ENCODE data around the gene SINHCAF. TPM values are rescaled to one million over a fixed set of nuclear protein-coding genes. Genes with fewer than 3 reads are reported as not detected.

Gene SINHCAF
- total RNA-seq, 4 donors from 2014 or later = 1.5 to 8.6 (median 2.8) TPM

- no peak for ATAC-seq
- H3K27me3 ChIP-seq = no peaks in the 10 kb centered on the region
- no peaks in the 10 kb centered on the region for H3K9me3 ChIP-seq
- intact Hi-C loops (cut with DNase I; ENCODE audit: low total_unique reads) (no loop called here), in situ Hi-C loops (cut with MboI; ENCODE audit: low sequenced_read_pairs in 4 of 4) (no loop called here)
- H3K27ac ChIP-seq = no peak overlapping the region
- no peak for TF ChIP-seq POLR2A (IDR thresholded peaks at IDR 0.05)
- TF ChIP-seq CTCF (IDR thresholded peaks at IDR 0.05 in 4 of 5, conservative IDR thresholded peaks at IDR 0.05 in 1 of 5) = no peak
- H3K36me3 ChIP-seq = no peaks in the 10 kb centered on the region
- DNase-seq = no peak
- no peak overlapping the region for H3K4me3 ChIP-seq
- H3K4me1 ChIP-seq = no peaks in the 10 kb centered on the region
Observed at GRCh38 chr12:31355747-31356107, 29.8 kb upstream of the SINHCAF start.

GRCh38 chr12:31353750-31354708 lies 28.1 kb upstream of the SINHCAF start:
- DNase-seq (no peak), ATAC-seq (peak in 1 of 2 donors; percentile 21)
- intact Hi-C loops (cut with DNase I; ENCODE audit: low total_unique reads) (no loop called here), in situ Hi-C loops (cut with MboI; ENCODE audit: low sequenced_read_pairs in 4 of 4) (no loop called here)
- Histone ChIP-seq H3K36me3 (no peaks in the 10 kb centered on the region), H3K4me3 (no peak overlapping the region), H3K4me1 (no peaks in the 10 kb centered on the region), H3K27ac (no peak overlapping the region), H3K27me3 (no peaks in the 10 kb centered on the region), H3K9me3 (no peaks in the 10 kb centered on the region)
- TF ChIP-seq CTCF (IDR thresholded peaks at IDR 0.05 in 4 of 5, conservative IDR thresholded peaks at IDR 0.05 in 1 of 5) (no peak), POLR2A (IDR thresholded peaks at IDR 0.05) (no peak)

GRCh38 chr12:31346267-31346666 lies 20.3 kb upstream of the SINHCAF start:
- H3K4me1 ChIP-seq = no peaks in the 10 kb centered on the region
- ATAC-seq (no peak), DNase-seq (no peak)
- H3K9me3 ChIP-seq = no peaks in the 10 kb centered on the region
- no peaks in the 10 kb centered on the region for H3K27me3 ChIP-seq
- in situ Hi-C loops (cut with MboI; ENCODE audit: low sequenced_read_pairs in 4 of 4) (no loop called here), intact Hi-C loops (cut with DNase I; ENCODE audit: low total_unique reads) (no loop called here)
- TF ChIP-seq POLR2A (IDR thresholded peaks at IDR 0.05) (no peak), CTCF (IDR thresholded peaks at IDR 0.05 in 4 of 5, conservative IDR thresholded peaks at IDR 0.05 in 1 of 5) (no peak)
- no peak overlapping the region for H3K27ac ChIP-seq
- H3K36me3 ChIP-seq = no peaks in the 10 kb centered on the region
- peak overlapping the region in 1 of 4 donors; percentile 4 for H3K4me3 ChIP-seq

GRCh38 chr12:31343139-31343538 lies 17.2 kb upstream of the SINHCAF start:
- intact Hi-C loops (cut with DNase I; ENCODE audit: low total_unique reads) (no loop called here), in situ Hi-C loops (cut with MboI; ENCODE audit: low sequenced_read_pairs in 4 of 4) (no loop called here)
- ATAC-seq (no peak), DNase-seq (no peak)
- no peaks in the 10 kb centered on the region for H3K9me3 ChIP-seq
- H3K36me3 ChIP-seq = no peaks in the 10 kb centered on the region
- H3K4me1 ChIP-seq = no peaks in the 10 kb centered on the region
- TF ChIP-seq POLR2A (IDR thresholded peaks at IDR 0.05) (no peak), CTCF (IDR thresholded peaks at IDR 0.05 in 4 of 5, conservative IDR thresholded peaks at IDR 0.05 in 1 of 5) (no peak)
- no peak overlapping the region for H3K27ac ChIP-seq
- no peak overlapping the region for H3K4me3 ChIP-seq
- H3K27me3 ChIP-seq = no peaks in the 10 kb centered on the region

All from gastrocnemius medialis (tissue), 4 donors.